Endothelial cell of umbilical vein (primary cell): ENCODE measurements around the gene ANKS1A. TPM values are rescaled to one million over a fixed set of nuclear protein-coding genes. Genes with fewer than 3 reads are reported as not detected.
"Not testable (repeated sequence)": the region's sequence is repeated elsewhere in the genome, so short reads cannot be mapped to it uniquely, and the experiment has no call there.

Source experiments
- BruUV-seq: library from RNA; stranded (reverse); fragments of 400-500 nt; replicated peaks from 2 replicates; lab custom pipeline; 2021; lab: Mats Ljungman, UMichigan
- CTCF ChIA-PET: fragments of 300-600, 350-600 bp; sonication (Branson Sonifier 250); formaldehyde crosslinking; loops from one replicate; lab custom pipeline; 2021; ENCODE audit warnings: antibody characterized with exemption, inconsistent platforms; lab: Charles Lee
- POLR2A ChIA-PET: fragments of 300-600, 350-600 bp; sonication (Branson Sonifier 250); formaldehyde crosslinking; loops from one replicate; lab custom pipeline; 2021; ENCODE audit warnings: antibody characterized with exemption, inconsistent platforms; lab: Charles Lee
- DNase-seq: peaks from one replicate; pipeline ENCODE4 v3.0.0-alpha.2; 2011; ENCODE audit warnings: low read depth, low spot score
- FAIRE-seq: peaks from 2 replicates; lab custom pipeline; 2011; peaks lifted over from hg19 to GRCh38; lab: Jason Lieb, UNC
- H2AFZ ChIP-seq: 2 replicates; pipeline ENCODE4 v1.6.0; 2012; ENCODE audit warnings: low read depth, low read length, control low read depth, inconsistent platforms
- H3K27ac ChIP-seq: 2 replicates; pipeline ENCODE4 v1.5.1; 2011; ENCODE audit warnings: low read depth, mild to moderate bottlenecking, control low read depth, low read length, moderate library complexity; ENCODE audit not compliant: insufficient read depth
- H3K27me3 ChIP-seq, 2 experiments: 2 replicates each; pipeline versions ENCODE4 v1.6.0 to v1.6.1; 2011; ENCODE audit warnings: low read length in 2 of 2, mixed read lengths in 1 of 2; ENCODE audit not compliant: control insufficient read depth in 2 of 2, insufficient read depth in 2 of 2
- H3K36me3 ChIP-seq, 2 experiments: 2 replicates in 1 of 2; 3 replicates in 1 of 2; pipeline ENCODE4 v1.5.1; 2011; ENCODE audit warnings: low read length in 2 of 2, mild to moderate bottlenecking in 1 of 2, moderate library complexity in 1 of 2; ENCODE audit not compliant: control insufficient read depth in 2 of 2, insufficient read depth in 2 of 2; ENCODE audit errors: extremely low read depth in 1 of 2
- H3K4me1 ChIP-seq: 3 replicates; pipeline ENCODE4 v1.5.1; 2011; ENCODE audit warnings: mild to moderate bottlenecking, low read length; ENCODE audit not compliant: control insufficient read depth, insufficient read depth; ENCODE audit errors: extremely low read depth
- H3K4me2 ChIP-seq: 2 replicates; pipeline ENCODE4 v1.6.1; 2011; ENCODE audit warnings: low read length, control low read depth, mixed read lengths; ENCODE audit not compliant: insufficient read depth
- H3K4me3 ChIP-seq, 3 experiments: fragments of 200-600 bp in 1 of 3; sonication (generic), shearing (Covaris generic) in 1 of 3; replicated peaks in 1 of 3; 2 replicates each; pipeline ENCODE4 v1.5.1; 2011 to 2016; ENCODE audit warnings: control low read depth in 3 of 3, low read length in 3 of 3, mild to moderate bottlenecking in 2 of 3, inconsistent platforms in 1 of 3, low read depth in 1 of 3, moderate library complexity in 1 of 3; ENCODE audit not compliant: insufficient read depth in 1 of 3
- H3K79me2 ChIP-seq: 2 replicates; pipeline ENCODE4 v1.6.0; 2012; ENCODE audit warnings: low read length, inconsistent platforms; ENCODE audit not compliant: control insufficient read depth, insufficient read depth
- H3K9ac ChIP-seq: replicated peaks from 2 replicates; pipeline ENCODE3; 2011; ENCODE audit warnings: low read length, control low read depth; ENCODE audit not compliant: insufficient read depth; ENCODE audit errors: extremely low read depth
- H3K9me1 ChIP-seq: replicated peaks from 3 replicates; pipeline ENCODE4 v1.6.0; 2011; ENCODE audit warnings: mild to moderate bottlenecking, low read length; ENCODE audit not compliant: control insufficient read depth, insufficient read depth; ENCODE audit errors: extremely low read depth
- H3K9me3 ChIP-seq: replicated peaks from 2 replicates; pipeline ENCODE4 v1.5.1; 2012; ENCODE audit warnings: low read length, inconsistent platforms; ENCODE audit not compliant: control insufficient read depth, insufficient read depth
- H4K20me1 ChIP-seq: replicated peaks from 2 replicates; pipeline ENCODE3; 2011; ENCODE audit warnings: mild to moderate bottlenecking, low read length; ENCODE audit not compliant: control insufficient read depth, insufficient read depth; ENCODE audit errors: extremely low read depth
- CTCF ChIP-seq, 2 donors: IDR thresholded peaks; 1 replicate in 1 of 2; 2 replicates in 1 of 2; pipeline ENCODE4 v1.5.1; 2011; ENCODE audit warnings: low read length in 2 of 2, mild to moderate bottlenecking in 2 of 2, moderate library complexity in 2 of 2, control low read depth in 1 of 2, inconsistent platforms in 1 of 2, low read depth in 1 of 2; ENCODE audit not compliant: insufficient read depth in 1 of 2; ENCODE audit errors: extremely low read depth in 1 of 2
- EZH2 ChIP-seq: IDR thresholded peaks from 2 replicates; pipeline ENCODE4 v1.6.1; 2012; ENCODE audit warnings: borderline replicate concordance, low read depth, mild to moderate bottlenecking, moderate library complexity, low read length, inconsistent platforms; ENCODE audit not compliant: severe bottlenecking
- FOS ChIP-seq: IDR thresholded peaks from 2 replicates; pipeline ENCODE4 v1.6.1; 2011; ENCODE audit warnings: mild to moderate bottlenecking, low read length, moderate library complexity, borderline replicate concordance; ENCODE audit not compliant: insufficient read depth
- GATA2 ChIP-seq: IDR thresholded peaks from 2 replicates; pipeline ENCODE4 v1.7.0; 2011; ENCODE audit warnings: low read depth, mild to moderate bottlenecking, moderate library complexity, mixed read lengths, low read length; ENCODE audit not compliant: insufficient read length, insufficient read depth
- JUN ChIP-seq: IDR thresholded peaks from 2 replicates; pipeline ENCODE4 v1.6.1; 2011; ENCODE audit warnings: borderline replicate concordance, low read depth; ENCODE audit not compliant: insufficient read length, insufficient read depth
- MAX ChIP-seq: IDR thresholded peaks from 2 replicates; pipeline ENCODE4 v1.6.1; 2011; ENCODE audit not compliant: insufficient read depth, insufficient read length
- MYC ChIP-seq: IDR thresholded peaks from one replicate; pipeline ENCODE4 v1.6.1; 2011; ENCODE audit warnings: mild to moderate bottlenecking, low read depth, low read length
- POLR2A ChIP-seq: IDR thresholded peaks from 2 replicates; pipeline ENCODE4 v1.6.1; 2012; ENCODE audit warnings: low read depth, mild to moderate bottlenecking, control low read depth, low read length
- POLR2AphosphoS5 ChIP-seq: IDR thresholded peaks from 2 replicates; pipeline ENCODE4 v1.6.1; 2012; ENCODE audit warnings: low read depth, mild to moderate bottlenecking, control low read depth, low read length, moderate library complexity; ENCODE audit not compliant: insufficient read depth
- dilution Hi-C: fragments of 300-500 bp; cut with MboI; formaldehyde crosslinking; loops from one replicate; pipeline ENCODE4 v1.15.0; 2019; ENCODE audit warnings: low sequenced_read_pairs; ENCODE audit not compliant: extremely low pct_ligation_motif_present
- intact Hi-C: fragments of 100-400 bp; cut with micrococcal nuclease; formaldehyde crosslinking; loops from one replicate; pipeline ENCODE4 v1.10.0; 2022
- polyA plus RNA-seq, 4 experiments: library from polyadenylated mRNA; depleted of rRNA in 3 of 4; stranded (reverse) in 3 of 4; unstranded in 1 of 4; fragments of >200 nt; gene quantifications; 2 replicates each; pipeline versions ENCODE4 v1.2.1 to v1.2.3, GENCODE V29; 2011 to 2012; ENCODE audit warnings: missing spikeins in 1 of 4
- total RNA-seq: library from RNA; stranded (reverse); gene quantifications from 2 replicates; pipeline ENCODE4 v1.2.3, GENCODE V29; 2021

The ANKS1A gene
- total and polyA plus RNA-seq, 2 donors (not counting 3 experiments of a cell fraction or from before 2014, with no cell fraction given): 8.9 to 26.1 TPM

- ChIA-PET CTCF (no interaction called here), POLR2A (no interaction called here)
- no peaks in the 10 kb centered on the region for H3K9me1 ChIP-seq
- no peaks in the 10 kb centered on the region for H3K4me1 ChIP-seq
- peaks cover 11% of the 10 kb centered on the region in 2 experiments for H3K36me3 ChIP-seq
- no peaks in the 10 kb centered on the region for H3K27me3 ChIP-seq
- H3K9ac ChIP-seq: no peak overlapping the region
- H3K4me3 ChIP-seq: no peak overlapping the region
- no peak overlapping the region for H3K27ac ChIP-seq
- no peaks in the 10 kb centered on the region for H3K9me3 ChIP-seq
- dilution Hi-C loops (no loop called here), intact Hi-C loops (no loop called here)
- peaks cover 2% of the 10 kb centered on the region for H3K79me2 ChIP-seq
- H3K4me2 ChIP-seq: no peak overlapping the region
- H2AFZ ChIP-seq: no peak overlapping the region
- DNase-seq (no peak), FAIRE-seq (no peak)
- no peaks in the 10 kb centered on the region for H4K20me1 ChIP-seq
- BruUV-seq: TSS peak; percentile 37
- no peak for TF ChIP-seq GATA2
- TF ChIP-seq POLR2A: no peak
- no peak for TF ChIP-seq FOS
- no peak for TF ChIP-seq JUN
- no peak for TF ChIP-seq EZH2
- TF ChIP-seq POLR2AphosphoS5: no peak
- TF ChIP-seq CTCF (IDR thresholded peaks at IDR 0.05; ENCODE audit: extremely low read depth in 1 of 2, insufficient read depth in 1 of 2, low read depth in 1 of 2, low read length in 2 of 2): no peak
- TF ChIP-seq MYC: no peak
- TF ChIP-seq MAX: no peak
Measured at GRCh38 chr6:34877869-34878485, 11.1 kb upstream of the ANKS1A start.

DNA sequence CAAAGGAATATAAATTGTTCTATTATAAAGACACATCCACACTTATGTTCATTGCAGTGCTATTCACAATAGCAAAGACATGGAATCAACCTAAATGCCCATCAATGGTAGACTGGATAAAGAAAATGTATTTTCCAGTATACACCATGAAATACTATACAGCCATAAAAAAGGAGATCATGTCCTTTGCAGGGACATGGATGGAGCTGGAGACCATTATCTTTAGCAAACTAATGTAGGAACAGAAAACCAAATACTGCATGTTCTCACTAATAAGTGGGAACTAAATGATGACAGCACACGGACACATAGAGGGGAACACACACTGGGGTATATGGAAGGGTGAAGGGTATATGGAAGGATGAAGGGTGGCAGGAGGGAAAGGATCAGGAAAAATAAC is 5.0 kb upstream of the ANKS1A start:
- H3K4me1 ChIP-seq: peaks cover 11% of the 10 kb centered on the region
- H2AFZ ChIP-seq, BruUV-seq, H3K27ac ChIP-seq, H4K20me1 ChIP-seq, H3K9ac ChIP-seq, intact Hi-C loops, POLR2A ChIA-PET, DNase-seq, H3K9me3 ChIP-seq, CTCF ChIA-PET, H3K27me3 ChIP-seq, FAIRE-seq, H3K9me1 ChIP-seq, dilution Hi-C loops, H3K4me3 ChIP-seq, H3K4me2 ChIP-seq: not testable (repeated sequence)
- H3K36me3 ChIP-seq: peaks cover 0 to 11% of the 10 kb centered on the region in 2 experiments
- peaks cover 35% of the 10 kb centered on the region for H3K79me2 ChIP-seq
